EH (cell line): ENCODE measurements around the gene MARCO.
A peak's percentile ranks its signal among the peaks of the same experiment; 100 is the strongest.

Experiments
- DNase-seq: peaks from one replicate; pipeline ENCODE4 v3.0.0-alpha.2; 2015; ENCODE audit warnings: low read depth

MARCO gene, protein sequence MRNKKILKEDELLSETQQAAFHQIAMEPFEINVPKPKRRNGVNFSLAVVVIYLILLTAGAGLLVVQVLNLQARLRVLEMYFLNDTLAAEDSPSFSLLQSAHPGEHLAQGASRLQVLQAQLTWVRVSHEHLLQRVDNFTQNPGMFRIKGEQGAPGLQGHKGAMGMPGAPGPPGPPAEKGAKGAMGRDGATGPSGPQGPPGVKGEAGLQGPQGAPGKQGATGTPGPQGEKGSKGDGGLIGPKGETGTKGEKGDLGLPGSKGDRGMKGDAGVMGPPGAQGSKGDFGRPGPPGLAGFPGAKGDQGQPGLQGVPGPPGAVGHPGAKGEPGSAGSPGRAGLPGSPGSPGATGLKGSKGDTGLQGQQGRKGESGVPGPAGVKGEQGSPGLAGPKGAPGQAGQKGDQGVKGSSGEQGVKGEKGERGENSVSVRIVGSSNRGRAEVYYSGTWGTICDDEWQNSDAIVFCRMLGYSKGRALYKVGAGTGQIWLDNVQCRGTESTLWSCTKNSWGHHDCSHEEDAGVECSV

DNA sequence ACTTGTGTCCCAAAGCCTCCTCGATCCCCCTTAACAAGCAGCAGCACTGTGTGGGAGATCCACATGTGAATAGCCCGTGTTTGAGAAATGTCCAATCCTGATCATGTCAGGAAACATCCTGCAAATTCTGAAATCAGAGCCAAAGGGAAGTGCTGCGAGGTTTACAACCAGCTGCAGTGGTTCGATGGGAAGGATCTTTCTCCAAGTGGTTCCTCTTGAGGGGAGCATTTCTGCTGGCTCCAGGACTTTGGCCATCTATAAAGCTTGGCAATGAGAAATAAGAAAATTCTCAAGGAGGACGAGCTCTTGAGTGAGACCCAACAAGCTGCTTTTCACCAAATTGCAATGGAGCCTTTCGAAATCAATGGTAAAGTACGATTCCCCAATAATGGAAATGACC, at the start of gene MARCO:
MARCO (plus strand) TSS at position 164 of the 400 bp plus-strand sequence; CDS start at position 271, 107 bp downstream.
- no peak for DNase-seq

DNA sequence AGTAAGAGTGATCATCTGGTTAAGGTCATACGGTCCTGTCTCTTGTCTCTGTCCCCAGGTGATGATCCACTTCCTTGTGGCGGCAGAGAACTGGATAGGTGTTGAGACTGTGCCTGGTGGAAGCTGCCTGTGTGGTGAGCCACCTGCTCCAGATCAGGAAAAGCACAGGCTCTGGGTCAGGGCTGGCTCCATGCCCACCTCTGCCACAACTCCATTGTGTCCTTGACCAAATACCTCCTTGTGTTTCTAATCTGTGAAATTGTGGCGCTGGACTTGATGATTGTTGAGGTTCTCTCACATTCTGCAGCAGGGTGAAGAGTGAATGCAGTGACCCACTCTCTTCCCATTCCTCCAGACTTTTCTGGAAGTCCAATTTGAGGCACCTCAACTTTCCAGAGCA, 48.9 kb upstream of the MARCO start:
- no peak for DNase-seq

DNA sequence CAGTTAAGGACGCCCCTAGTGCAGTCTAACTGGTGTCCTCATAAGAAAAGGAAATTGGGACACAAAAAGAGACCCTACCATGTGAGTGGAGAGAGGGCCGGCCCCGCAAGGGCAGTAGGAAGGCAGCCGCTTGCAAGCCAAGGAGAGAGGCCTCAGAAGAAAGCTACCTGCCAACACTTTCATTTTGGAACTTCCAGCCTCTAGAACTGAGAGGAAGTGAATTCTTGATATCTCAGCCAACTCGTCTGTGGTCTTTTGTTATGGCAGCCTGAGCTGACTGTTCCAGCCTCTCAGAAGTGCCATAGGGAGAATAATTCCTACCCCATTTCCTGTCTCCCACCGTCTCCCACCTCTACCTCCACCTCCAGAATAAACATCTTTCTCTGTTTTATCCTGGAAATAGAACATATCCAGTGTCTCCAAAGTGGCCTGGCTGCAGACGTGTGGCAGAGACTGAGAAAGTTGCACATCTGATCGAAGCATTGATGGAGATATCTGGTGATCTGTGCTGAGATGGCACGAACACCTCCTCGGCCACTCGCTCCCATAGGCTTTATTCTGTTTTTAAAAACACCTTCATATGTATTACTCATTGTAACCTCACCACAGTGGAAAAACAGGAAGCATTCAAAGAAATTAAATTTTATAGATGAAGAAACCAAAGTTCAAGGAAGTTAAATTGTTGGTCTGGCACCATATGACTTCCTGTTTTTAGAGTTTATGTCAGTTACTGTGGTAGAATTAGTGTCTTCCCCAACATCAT, 39.5 kb upstream of the MARCO start:
- no peak for DNase-seq

DNA sequence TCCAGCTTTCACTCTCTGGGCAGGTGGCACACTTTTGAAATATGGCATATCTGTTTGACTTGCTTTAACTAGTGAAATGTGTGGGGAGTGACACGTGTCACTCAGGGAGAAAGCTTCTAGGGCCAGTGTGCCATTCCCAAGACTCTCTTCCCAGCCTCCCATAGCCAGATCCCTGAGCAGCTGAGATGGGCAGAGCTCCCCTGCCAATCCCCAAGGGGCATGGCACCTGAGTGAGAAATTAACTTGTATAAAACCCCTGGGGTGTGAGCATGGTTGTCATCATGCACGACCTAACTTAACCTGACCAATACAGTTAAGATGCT, 39.0 kb upstream of the MARCO start:
- no peak for DNase-seq

DNA sequence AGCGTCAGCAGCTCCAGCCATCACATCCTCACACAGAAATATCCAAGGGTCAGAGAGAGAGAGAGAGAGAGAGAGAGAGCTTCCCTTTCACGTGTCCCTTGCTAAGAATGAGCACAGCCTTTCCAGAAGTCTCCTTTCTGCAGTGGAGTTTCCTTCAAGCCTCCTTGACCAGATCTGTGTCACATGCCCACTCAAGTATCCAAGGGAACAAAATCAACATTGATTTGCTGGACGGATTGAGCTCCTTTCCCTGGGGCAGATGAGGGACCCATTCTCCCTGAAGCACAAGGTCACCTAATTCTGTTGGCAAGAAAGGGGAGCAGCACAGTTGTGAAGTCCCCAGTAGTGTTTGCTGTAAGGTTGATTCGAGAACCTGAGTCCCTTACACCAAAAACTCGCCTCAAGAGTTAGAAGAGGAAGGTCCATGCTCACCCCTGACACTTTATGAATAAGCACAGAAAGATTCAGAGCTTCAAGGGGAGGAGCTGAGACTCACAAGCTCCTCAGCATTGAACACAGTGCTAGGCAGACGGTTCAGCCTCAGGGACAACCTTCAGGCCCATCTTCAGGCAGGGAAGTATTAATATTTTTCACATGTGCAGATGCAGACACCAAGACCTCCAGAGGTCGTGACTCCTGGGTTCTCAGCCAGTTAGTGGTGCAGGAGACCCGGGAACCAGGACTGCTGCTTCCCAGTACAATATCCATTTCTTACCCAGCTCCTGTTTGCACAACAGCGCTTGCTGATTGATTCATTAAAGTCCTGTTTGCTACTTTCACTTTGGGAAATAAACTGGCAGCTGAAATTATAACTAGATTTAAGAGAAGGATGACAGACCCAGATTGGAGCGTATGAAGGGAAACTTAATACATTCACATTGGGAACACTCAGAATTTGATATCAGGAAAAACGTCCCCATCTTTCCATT, 38.2 kb upstream of the MARCO start:
- no peak for DNase-seq

DNA sequence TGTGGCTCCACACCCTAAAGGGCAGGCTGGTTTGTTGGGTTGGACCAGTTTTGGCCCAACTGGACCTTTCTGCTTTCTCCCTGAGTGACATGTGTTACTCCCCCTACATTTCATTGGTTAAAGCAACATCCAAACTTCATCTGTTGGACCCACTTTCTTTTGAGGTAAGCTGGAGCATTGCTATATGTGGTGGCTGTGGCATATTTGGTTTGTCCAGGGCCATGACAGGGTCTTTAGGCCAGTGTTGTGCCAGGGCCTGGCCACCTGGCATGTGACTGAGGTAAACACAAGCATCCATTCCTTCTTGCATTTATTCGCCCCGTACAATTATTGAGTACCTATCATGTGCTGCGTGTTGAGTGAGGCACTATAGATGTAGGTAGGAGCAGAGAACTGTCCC, 36.8 kb upstream of the MARCO start:
- no peak for DNase-seq

DNA sequence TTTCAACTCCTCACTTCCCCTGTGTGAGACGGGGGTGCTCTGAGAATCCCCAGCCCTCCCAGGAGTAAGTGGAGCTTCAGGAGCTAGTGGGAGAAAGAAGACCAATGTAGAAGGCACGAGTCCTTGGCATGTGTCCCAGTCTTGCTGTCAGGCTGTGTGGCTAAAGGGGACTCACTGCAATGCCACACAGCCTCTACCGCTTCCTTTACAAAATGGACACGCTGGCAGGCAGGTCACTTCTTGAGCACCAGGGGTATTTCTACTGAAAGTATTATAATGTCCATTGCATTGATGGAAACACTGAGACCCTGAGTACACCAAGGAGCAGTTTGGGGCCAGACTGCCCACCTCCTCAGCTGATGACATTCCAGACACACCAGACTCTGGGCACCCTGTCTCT, 35.8 kb upstream of the MARCO start:
- no peak for DNase-seq

DNA sequence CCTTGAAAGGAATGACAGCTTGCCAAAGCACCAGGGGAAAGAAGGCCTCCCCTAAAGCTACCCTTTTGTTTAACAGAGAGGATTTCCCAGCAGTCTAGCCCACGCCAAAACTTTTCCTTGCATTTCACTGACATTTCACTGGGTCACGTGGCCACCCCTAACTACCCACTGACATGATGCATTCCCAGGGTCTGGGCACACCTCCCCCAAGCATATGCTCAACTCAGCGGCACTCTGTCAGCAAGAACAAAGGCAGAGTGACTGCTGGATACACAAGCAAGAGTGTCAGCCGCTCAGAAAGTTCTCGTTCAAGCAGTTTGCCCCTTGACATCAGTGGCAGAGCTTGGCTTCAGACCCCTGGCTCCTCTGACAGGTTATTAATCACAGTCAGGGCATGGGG, 34.2 kb upstream of the MARCO start:
- DNase-seq, result no peak

DNA sequence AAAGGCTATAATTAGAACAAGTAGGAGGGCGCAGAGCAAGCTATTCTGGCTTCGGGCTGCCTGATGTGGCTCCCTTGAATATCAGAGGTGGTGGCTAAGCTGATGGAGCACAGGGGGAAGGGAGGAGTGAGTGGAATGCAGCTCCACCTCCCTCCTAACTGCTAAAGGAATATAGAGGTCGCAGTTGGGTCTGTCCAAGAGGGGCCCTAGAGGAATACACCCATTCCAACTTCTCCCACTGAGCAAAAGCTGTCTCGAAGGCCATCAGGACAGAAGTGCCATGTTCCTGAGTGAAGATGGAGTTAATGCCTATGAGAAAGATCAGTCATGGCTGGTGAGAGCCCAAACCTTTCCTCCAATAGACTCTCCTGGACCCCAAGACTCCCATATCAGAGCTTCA, 32.8 kb upstream of the MARCO start:
- no peak for DNase-seq

DNA sequence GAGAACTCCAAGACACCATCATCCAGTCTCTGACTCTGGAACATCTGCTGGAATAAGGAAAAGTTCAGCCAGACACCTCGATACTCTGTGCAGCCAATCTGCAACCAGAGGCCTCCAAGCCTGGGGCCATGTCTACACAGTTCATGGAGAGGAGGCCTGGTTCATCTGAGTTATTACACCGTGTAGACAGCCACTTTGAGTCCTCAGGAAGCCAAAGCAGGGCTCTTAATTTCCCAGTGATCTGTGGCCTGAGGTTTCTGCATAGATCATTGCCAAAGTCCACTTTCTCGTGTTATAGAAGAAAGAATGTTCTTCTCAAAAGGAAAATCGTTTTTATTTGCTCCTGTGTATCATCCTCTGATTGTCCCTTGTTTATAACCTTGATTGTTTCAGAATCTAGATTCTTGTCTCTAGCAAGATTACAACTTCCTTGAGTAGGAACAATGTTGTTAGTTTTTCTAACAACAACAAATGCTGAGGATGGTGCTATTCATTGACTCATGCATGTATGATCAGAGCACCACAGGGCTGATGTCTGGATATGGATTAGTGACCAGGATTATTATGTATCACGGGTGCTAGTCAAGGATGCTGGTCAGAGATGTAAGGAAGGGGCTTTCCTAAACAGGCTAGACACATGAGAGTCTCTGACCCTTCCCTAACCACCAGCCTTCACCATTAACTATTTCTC, 30.7 kb upstream of the MARCO start:
- DNase-seq, result no peak

DNA sequence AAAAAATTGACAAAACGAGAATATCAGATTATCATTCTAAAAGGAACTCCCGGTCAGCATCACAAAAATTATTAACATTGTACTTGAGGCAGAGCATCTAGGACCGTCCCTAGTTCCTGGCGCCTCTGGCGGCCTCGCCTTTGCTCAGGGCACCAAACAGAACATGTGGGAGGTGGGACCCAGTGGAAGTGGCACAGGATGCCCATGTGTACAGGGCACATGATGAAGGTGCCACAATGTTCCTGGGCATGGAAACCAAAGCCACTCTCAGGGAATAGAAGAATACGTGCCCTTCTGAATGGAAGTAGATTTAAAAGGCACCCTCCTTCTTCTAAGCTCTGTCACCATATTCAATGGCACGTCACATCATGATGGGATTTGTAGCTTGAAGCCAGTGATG, 30.1 kb upstream of the MARCO start:
- no peak for DNase-seq

DNA sequence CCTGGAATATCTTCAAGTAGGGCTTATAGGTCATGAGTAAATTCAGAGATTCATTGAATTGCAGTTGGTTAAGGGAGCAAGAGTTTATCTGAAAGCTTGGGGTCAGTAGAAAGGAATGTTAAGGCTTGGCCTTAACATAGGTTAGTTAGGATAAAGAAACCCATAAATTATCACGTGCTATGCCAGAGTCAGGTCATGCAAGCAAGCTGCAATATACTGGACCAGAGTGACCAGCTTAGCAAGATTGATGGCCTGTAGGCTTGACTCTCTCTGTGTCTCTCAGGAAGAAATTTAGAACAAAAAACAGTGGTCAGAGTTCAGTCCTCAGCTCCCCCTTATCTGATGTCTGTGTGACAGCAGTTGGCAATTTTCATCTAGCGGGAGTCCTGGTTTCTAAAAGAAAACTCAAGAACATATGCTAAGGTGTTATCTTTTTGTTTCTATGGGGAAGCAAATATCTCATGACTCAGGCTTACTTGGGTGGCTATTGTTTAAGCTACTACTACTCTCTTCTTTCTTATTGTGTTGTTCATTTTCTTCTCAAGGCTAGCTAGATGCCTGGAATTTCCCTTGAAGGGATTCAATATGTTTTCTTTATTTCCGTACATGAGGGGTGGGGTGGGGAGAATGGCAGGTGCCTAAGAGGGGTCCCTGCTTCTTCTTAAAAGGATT, 28.7 kb upstream of the MARCO start:
- DNase-seq, result no peak

DNA sequence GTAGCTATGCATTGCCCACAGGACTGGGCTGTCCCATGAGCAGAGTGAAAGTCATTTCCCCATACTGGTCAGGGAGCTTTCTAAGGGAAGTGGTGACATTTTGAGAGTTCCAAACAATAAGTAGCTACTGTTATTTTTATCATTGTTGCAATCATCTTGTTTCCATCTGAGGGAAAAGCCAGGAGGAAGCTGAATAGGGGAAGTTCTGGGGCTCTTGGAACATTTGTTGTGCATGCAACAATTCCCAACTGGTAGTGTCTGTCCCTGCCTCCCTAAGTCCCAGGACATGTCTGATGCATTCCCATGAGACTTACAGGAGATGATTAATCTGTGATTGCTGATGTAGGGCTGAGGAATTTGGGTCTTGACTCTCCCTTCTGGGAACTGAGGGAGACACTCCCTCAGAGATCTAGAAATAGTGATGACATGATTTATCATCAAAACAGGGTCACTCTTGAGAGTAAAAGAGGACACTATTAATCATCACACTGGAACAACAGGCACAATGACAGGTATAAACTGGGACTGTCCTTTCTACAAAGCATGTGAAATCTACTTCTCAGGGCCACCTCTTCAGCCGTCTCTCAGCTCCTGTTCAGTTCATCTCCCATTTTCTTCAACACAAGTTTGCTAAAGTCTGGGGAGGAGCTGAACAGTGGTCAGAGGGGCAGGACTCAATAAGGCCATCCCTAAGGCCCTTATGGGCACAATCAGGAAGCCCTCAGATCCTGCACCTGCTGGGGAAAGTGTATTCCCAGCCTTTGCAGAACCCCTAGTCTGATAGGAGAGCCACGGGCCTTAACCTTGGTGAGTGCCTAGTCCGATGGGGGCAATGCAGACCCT, 28.0 kb upstream of the MARCO start:
- DNase-seq, result peak; percentile 24

DNA sequence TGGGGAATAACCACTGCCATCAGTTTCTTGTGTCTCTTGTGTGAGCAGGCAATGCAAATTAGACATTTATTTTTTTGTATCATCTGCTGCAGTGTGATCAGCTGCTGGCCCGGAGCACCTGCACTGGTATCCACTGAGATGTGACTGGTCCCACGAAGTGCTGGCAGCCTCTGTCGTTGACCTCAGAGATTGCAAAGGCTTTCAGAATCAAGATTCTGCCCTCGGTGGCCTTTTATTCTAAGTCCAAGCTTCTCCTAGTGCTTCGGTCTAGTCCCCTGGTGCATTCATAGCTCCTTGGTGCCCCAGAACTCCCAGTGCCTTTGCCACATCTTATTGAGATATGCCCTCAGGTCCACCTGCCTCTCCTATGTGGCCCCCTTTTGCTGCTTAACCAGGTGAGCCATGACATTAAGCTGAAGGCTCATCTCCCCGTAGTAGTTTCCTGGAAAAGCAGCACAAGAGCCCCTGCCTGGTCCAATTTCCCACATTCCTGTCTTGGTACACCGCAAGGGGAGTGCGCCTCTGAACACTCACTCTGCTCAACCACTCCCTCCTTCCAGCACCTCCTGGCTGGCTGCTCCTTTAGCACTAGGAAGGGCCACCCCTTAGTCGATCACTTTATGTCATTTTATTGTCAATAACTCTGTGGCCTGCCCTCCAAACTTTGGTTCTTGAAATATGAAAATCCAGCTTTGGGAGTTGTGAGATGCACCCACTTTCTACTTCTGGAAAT, 27.1 kb upstream of the MARCO start:
- DNase-seq, result no peak

DNA sequence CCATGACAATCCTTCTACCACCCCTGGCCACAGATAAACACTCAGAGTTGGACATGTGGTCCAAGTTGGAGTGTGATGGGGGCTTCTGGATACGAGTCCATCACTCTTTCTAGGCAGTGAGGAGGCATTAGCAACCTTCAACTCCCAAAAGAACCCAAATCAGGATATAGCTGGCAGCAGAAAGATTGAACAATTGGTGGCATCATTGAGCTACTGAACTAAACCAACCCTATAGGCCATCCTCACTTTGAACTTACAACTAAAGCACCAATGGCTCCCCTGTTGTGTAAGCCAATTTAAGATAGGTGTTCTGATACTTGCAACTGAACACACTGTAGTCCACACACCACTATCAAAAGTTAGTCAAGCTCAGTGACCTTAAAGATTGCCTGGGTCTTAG, 24.0 kb upstream of the MARCO start:
- no peak for DNase-seq

DNA sequence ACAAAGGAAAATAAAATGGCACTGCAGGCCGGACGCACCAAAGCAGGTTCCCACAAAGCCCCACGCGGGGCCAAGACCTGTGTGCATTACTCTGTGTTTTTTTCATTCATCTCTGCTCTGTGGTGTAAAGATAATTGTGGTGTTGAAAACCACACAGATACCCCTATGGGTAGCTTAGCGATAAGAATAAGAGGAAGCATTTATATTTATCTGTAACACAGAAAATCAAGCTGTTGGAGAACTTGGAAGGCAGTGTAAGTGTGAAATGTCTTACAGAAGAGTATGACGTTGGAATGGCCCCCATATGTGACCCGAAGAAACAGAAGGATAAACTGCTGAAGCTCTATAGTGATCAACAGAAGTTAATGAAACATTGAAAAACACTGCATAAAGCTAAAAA, 20.3 kb upstream of the MARCO start:
- no peak for DNase-seq

DNA sequence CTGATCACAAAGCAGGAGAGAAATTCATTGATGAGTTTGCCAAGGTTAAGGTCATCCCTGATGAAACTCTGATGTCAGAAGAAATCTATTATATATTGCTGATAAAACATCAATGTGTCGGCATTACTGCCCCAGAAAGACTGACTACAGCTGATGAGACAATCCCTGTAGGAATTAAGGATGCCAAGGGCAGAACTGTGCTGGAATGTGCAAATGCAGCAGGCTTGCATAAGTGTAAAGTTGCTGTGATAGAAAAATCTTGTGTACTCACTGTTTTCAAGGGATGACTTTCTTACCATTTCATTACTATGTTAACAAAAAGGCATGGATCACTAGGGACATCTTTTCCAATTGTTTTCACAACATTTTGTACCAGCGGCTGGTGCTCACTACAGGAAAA, 19.7 kb upstream of the MARCO start:
- DNase-seq, result no peak

DNA sequence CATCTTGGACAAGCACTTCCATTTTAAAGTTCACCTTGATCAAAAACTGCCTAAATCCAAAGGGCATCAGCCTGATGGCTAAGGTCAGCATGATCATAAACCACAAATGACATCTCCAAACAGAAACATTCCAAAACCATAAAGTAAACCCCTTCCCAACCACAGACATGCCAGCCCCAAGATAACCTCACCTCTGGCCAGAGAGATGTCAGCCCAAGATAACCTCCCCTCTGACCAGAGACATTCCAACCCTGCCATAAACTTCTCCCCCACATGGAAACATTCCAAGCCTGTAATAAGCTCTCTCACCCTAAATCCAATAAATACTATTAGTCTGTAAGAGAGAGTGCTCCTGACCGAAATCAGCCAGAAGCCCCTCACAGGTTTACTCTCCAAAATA, 18.6 kb upstream of the MARCO start:
- DNase-seq, result no peak

DNA sequence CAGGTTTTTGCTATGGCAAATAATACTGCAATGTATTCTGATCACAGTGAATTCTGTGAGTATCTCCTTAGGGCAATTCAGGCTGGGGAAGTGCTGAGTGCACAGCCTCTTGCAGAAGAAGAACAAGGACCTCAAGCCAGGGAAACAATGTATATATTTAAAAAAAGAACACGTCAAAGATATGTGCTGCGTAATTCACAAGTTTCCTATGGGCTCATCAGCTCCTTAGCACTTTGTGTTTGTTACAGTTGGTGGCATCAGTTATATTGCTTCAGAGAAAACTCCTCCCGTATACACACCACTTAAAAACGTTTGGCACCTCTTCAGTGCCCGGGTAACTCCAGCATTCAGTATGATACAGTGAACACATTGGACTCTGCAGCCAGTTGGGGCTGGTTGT, 16.5 kb upstream of the MARCO start:
- DNase-seq, result no peak

DNA sequence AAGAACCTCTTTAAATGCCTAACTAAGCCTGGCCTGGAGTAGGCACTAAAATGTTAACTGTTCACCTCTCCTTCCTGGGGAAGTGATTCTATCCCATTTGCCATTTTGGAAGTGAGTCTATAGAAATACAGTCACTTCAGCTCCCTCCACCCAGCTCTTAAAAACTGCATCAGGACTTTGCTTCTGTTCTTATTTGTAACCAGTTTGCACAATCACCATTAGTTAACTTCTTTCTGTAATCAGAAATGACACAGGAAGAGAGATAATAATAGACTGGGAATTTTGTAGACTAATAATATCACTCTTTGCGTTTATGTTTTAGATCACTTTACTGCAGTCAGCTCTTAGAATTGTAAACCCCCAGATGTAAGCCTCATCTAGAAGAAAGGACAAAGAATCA, 16.0 kb upstream of the MARCO start:
- no peak for DNase-seq
